Ishikawa (cell line): ENCODE results near the gene NCOA1.

Source experiments
- CEBPB ChIP-seq: IDR thresholded peaks from 2 replicates; pipeline ENCODE4 v1.6.1; 2012
- CREB1 ChIP-seq: IDR thresholded peaks from 2 replicates; pipeline ENCODE4 v1.6.1; 2012; ENCODE audit warnings: low read depth
- EGR1 ChIP-seq: IDR thresholded peaks from 2 replicates; pipeline ENCODE4 v1.6.1; 2012
- EP300 ChIP-seq: IDR thresholded peaks from 2 replicates; pipeline ENCODE4 v1.6.1; 2012; ENCODE audit warnings: borderline replicate concordance
- FOXM1 ChIP-seq: IDR thresholded peaks from 2 replicates; pipeline ENCODE4 v1.6.1; 2012; ENCODE audit warnings: low read depth, borderline replicate concordance
- NFIC ChIP-seq: IDR thresholded peaks from 2 replicates; pipeline ENCODE4 v1.6.1; 2012
- RAD21 ChIP-seq: IDR thresholded peaks from 2 replicates; pipeline ENCODE4 v1.6.1; 2012; ENCODE audit warnings: low read depth
- TAF1 ChIP-seq: IDR thresholded peaks from 2 replicates; pipeline ENCODE4 v1.6.1; 2012; ENCODE audit warnings: low read depth, mild to moderate bottlenecking
- TCF12 ChIP-seq: IDR thresholded peaks from 2 replicates; pipeline ENCODE4 v1.6.1; 2012; ENCODE audit warnings: low read depth
- TEAD4 ChIP-seq: IDR thresholded peaks from 2 replicates; pipeline ENCODE4 v1.6.1; 2012
- YY1 ChIP-seq: IDR thresholded peaks from 2 replicates; pipeline ENCODE4 v1.6.1; 2012; ENCODE audit warnings: low read depth
- ZBTB7A ChIP-seq: IDR thresholded peaks from 2 replicates; pipeline ENCODE4 v1.6.1; 2012; ENCODE audit warnings: low read depth
- TF ChIP-seq, protein P1 (sequence below): IDR thresholded peaks from 2 replicates; pipeline ENCODE4 v1.6.1; 2012; ENCODE audit warnings: low read depth, mild to moderate bottlenecking
- TF ChIP-seq, protein P2 (sequence below): IDR thresholded peaks from 2 replicates; pipeline ENCODE4 v1.6.1; 2012
- TF ChIP-seq, protein P3 (sequence below): IDR thresholded peaks from 2 replicates; pipeline ENCODE4 v1.6.1; 2012

The NCOA1 gene

DNA sequence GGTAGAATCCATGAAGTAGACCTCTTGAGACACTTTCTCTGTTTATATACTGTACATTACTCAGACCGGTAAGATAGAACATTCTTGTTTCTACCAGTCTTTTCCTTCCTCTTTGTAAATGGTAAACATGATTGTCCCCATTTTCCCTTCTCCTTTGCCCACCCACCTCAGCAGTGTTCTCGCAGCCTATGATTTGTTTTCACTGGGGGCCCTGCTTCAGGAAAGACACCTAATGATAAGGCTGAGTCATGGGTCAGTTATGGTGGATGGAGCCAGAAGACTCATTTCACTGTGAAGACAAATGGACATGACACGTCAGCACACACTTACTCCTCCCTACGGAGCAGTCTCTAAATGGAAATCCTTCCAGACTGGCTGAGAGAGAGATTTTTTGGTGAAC lies 325.8 kb downstream of the NCOA1 start:
- TF ChIP-seq EGR1 (no peak), NFIC (no peak), YY1 (no peak), ZBTB7A (no peak), RAD21 (no peak), CREB1 (no peak), TAF1 (no peak), TCF12 (no peak)
- TF ChIP-seq, protein P1, sequence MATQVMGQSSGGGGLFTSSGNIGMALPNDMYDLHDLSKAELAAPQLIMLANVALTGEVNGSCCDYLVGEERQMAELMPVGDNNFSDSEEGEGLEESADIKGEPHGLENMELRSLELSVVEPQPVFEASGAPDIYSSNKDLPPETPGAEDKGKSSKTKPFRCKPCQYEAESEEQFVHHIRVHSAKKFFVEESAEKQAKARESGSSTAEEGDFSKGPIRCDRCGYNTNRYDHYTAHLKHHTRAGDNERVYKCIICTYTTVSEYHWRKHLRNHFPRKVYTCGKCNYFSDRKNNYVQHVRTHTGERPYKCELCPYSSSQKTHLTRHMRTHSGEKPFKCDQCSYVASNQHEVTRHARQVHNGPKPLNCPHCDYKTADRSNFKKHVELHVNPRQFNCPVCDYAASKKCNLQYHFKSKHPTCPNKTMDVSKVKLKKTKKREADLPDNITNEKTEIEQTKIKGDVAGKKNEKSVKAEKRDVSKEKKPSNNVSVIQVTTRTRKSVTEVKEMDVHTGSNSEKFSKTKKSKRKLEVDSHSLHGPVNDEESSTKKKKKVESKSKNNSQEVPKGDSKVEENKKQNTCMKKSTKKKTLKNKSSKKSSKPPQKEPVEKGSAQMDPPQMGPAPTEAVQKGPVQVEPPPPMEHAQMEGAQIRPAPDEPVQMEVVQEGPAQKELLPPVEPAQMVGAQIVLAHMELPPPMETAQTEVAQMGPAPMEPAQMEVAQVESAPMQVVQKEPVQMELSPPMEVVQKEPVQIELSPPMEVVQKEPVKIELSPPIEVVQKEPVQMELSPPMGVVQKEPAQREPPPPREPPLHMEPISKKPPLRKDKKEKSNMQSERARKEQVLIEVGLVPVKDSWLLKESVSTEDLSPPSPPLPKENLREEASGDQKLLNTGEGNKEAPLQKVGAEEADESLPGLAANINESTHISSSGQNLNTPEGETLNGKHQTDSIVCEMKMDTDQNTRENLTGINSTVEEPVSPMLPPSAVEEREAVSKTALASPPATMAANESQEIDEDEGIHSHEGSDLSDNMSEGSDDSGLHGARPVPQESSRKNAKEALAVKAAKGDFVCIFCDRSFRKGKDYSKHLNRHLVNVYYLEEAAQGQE = no peak
- TF ChIP-seq, protein P2, sequence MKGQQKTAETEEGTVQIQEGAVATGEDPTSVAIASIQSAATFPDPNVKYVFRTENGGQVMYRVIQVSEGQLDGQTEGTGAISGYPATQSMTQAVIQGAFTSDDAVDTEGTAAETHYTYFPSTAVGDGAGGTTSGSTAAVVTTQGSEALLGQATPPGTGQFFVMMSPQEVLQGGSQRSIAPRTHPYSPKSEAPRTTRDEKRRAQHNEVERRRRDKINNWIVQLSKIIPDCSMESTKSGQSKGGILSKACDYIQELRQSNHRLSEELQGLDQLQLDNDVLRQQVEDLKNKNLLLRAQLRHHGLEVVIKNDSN = no peak

DNA sequence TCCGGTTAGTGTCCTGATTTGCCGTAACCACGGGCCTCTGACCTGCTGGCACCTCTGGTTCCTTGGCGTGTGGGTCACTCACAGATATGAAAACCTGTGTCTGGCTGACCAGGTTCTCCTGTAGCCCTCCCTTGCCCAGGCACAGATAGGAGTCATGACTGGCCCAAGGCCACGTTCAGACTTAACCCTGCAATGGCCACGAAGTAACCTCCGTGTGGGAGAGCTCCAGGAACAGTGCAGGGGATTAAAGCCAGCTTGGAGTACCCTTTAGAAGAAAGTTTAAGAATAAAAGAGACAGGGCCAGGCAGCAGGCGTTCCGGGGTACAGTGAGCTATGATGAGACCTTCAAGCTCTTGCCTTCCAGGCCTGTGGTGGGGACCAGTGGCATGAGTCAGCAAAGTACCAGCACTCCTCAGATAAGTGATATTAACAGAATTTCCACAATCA lies 327.7 kb downstream of the NCOA1 start:
- TF ChIP-seq TAF1 (no peak), YY1 (no peak), NFIC (no peak), ZBTB7A (no peak), TCF12 (no peak), EGR1 (no peak), CEBPB (no peak), TEAD4 (no peak)

DNA sequence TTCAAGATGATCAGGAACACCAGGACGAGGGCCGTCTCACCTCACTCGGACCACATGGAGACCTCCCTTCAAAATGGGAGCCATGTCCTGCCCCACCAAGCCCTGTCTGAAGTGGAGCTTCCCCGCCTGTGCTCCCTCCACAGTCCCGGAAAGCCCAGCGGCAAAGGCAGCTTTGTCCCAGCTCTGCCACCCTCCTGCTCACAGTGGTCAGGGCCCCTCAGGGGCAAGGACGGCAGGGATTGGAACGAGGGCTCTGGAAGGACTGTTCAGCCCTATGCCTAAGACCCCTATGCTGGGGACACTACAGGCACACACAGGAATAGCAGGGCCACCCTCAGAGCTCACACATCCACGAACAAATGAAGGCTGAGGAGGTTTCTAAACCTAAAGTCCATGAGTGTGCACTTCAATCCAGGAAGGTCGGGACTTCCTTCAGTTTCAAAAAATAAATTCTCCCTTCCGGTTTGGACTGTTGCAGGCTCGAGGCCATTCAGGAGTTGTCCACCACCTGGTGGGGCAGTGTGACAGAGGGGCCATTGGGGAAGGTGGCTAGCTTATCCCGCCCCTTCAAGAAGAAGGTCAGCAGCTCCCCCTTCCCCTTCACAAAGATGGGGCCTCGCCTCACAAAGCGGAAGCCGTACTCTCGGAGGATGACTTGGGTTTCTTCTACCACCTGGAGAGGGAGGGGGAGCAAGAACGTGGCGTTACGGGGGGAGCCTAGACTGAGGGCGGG lies 328.6 kb downstream of the NCOA1 start:
- TF ChIP-seq EP300 (no peak), FOXM1 (no peak), TEAD4 (no peak), YY1 (no peak), EGR1 (no peak), ZBTB7A (no peak)
- TF ChIP-seq, protein P2 = no peak
- TF ChIP-seq, protein P1 = no peak

DNA sequence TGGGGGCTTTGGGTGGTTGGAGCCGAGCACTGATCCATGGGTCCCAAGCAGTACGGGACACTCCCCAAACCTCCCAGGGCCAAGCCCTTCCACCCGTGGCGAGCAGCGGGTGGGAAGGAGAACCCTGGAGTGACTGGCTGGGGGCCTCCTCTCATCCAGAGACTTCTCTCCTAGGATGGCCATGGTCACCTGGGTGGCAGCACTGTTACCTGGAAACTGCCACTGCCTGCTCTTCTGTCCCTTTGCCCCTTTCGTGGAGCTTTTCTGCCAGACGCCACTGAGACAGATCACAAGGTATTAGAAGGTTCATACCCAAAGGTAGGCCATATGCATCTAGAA lies 329.1 kb downstream of the NCOA1 start:
- TF ChIP-seq NFIC = no peak
- no peak for TF ChIP-seq CREB1
- TF ChIP-seq TCF12 = no peak
- TF ChIP-seq ZBTB7A = no peak
- no peak for TF ChIP-seq YY1
- no peak for TF ChIP-seq CEBPB
- TF ChIP-seq, protein P2 = no peak
- TF ChIP-seq, protein P1 = no peak
- no peak for TF ChIP-seq FOXM1
- TF ChIP-seq RAD21 = no peak
- TF ChIP-seq, protein P3, sequence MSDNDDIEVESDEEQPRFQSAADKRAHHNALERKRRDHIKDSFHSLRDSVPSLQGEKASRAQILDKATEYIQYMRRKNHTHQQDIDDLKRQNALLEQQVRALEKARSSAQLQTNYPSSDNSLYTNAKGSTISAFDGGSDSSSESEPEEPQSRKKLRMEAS = no peak
- no peak for TF ChIP-seq EGR1
- TF ChIP-seq EP300 = no peak
- TF ChIP-seq TAF1 = no peak
- TF ChIP-seq TEAD4 = no peak
